HCT116 (cell line): Measurements from ENCODE around the gene LDAH. TPM values are rescaled to one million over a fixed set of nuclear protein-coding genes. Genes with fewer than 3 reads are reported as not detected.
A peak's percentile ranks its signal among the peaks of the same experiment; 100 is the strongest.

Source experiments
- ATAC-seq: fragments of 200-7000 bp; cut with Tn5 transposase; 2 replicates; pipeline ENCODE4 v1.9.1; 2020; ENCODE audit warnings: mild to moderate bottlenecking, moderate library complexity
- BruUV-seq: library from RNA; stranded (reverse); fragments of 400-500 nt; replicated peaks from 2 replicates; lab custom pipeline; 2021; lab: Mats Ljungman, UMichigan
- CTCF ChIA-PET: fragments of 300-600 bp; sonication (Branson Sonifier 250); formaldehyde crosslinking; loops from one replicate; lab custom pipeline; 2021; ENCODE audit warnings: antibody characterized with exemption; lab: Charles Lee
- POLR2A ChIA-PET: fragments of 300-600, 350-600 bp; sonication (Branson Sonifier 250); formaldehyde crosslinking; loops from one replicate; lab custom pipeline; 2021; ENCODE audit warnings: antibody characterized with exemption; lab: Charles Lee
- RAD21 ChIA-PET, 2 experiments: fragments of 300-600 bp; sonication (Branson Sonifier 250); formaldehyde crosslinking; loops; one replicate each; lab custom pipeline; 2023; ENCODE audit warnings: low total read pairs in 2 of 2; ENCODE audit not compliant: uncharacterized antibody in 2 of 2, unreplicated experiment in 2 of 2, low non-redundant PET in 1 of 2; lab: Charles Lee
- DNase-seq: peaks from one replicate; pipeline ENCODE4 v3.0.0-alpha.2; 2010; ENCODE audit warnings: low read depth, low spot score
- H2AFZ ChIP-seq: fragments of 200-600 bp; shearing (Covaris generic), sonication (generic); 2 replicates; pipeline ENCODE4 v1.6.1; 2017; ENCODE audit warnings: low read depth, mixed run types, mixed read lengths, antibody characterized with exemption, low read length; ENCODE audit not compliant: poor library complexity, severe bottlenecking
- H3K27ac ChIP-seq: 2 replicates; pipeline ENCODE4 v1.5.1; 2012; ENCODE audit warnings: low read depth, low read length
- H3K27me3 ChIP-seq: fragments of 200-600 bp; sonication (generic); 2 replicates; pipeline ENCODE4 v1.6.1; 2016; ENCODE audit warnings: mixed run types, low read length, mixed read lengths; ENCODE audit not compliant: insufficient read depth
- H3K36me3 ChIP-seq, 2 experiments: fragments of 200-500 bp in 1 of 2; fragments of 200-600 bp in 1 of 2; sonication (Bioruptor generic) in 1 of 2; sonication (generic) in 1 of 2; 2 replicates each; pipeline versions ENCODE4 v1.5.1 to v1.6.1; 2014 to 2016; ENCODE audit warnings: low read length in 2 of 2, inconsistent platforms in 1 of 2, mixed read lengths in 1 of 2, mixed run types in 1 of 2; ENCODE audit not compliant: insufficient read depth in 2 of 2, control insufficient read depth in 1 of 2
- H3K4me1 ChIP-seq, 2 experiments: fragments of 200-600 bp in 1 of 2; sonication (generic) in 1 of 2; 2 replicates each; pipeline versions ENCODE4 v1.5.1 to v1.6.1; 2012 to 2017; ENCODE audit warnings: low read length in 2 of 2, inconsistent platforms in 1 of 2, mild to moderate bottlenecking in 1 of 2, mixed read lengths in 1 of 2, mixed run types in 1 of 2, moderate library complexity in 1 of 2; ENCODE audit not compliant: insufficient read depth in 2 of 2, control insufficient read depth in 1 of 2
- H3K4me2 ChIP-seq: fragments of 200-600 bp; sonication (generic); 2 replicates; pipeline ENCODE4 v1.6.1; 2017; ENCODE audit warnings: mixed run types, low read length, mixed read lengths
- H3K4me3 ChIP-seq, 2 experiments: fragments of 200-600 bp in 1 of 2; sonication (generic) in 1 of 2; replicated peaks in 1 of 2; 2 replicates each; pipeline ENCODE4 v1.5.1; 2011 to 2016; ENCODE audit warnings: low read length in 2 of 2, control low read depth in 1 of 2, low read depth in 1 of 2, mild to moderate bottlenecking in 1 of 2, mixed read lengths in 1 of 2, mixed run types in 1 of 2
- H3K79me2 ChIP-seq: fragments of 200-600 bp; sonication (generic); 2 replicates; pipeline ENCODE4 v1.6.1; 2017; ENCODE audit warnings: mild to moderate bottlenecking, mixed run types, low read length, moderate library complexity, mixed read lengths; ENCODE audit not compliant: insufficient read depth
- H3K9ac ChIP-seq: fragments of 200-600 bp; sonication (generic); 2 replicates; pipeline ENCODE4 v1.6.1; 2016; ENCODE audit warnings: low read length, mixed read lengths
- H3K9me2 ChIP-seq: fragments of 200-600 bp; sonication (generic), shearing (Covaris generic); 2 replicates; pipeline ENCODE4 v1.6.1; 2017; ENCODE audit warnings: mixed run types, mild to moderate bottlenecking, moderate library complexity; ENCODE audit not compliant: insufficient read depth
- H3K9me3 ChIP-seq, 2 experiments: fragments of 200-500 bp in 1 of 2; fragments of 200-600 bp in 1 of 2; sonication (Bioruptor generic) in 1 of 2; sonication (generic) in 1 of 2; 2 replicates each; pipeline ENCODE4 v1.6.1; 2014 to 2017; ENCODE audit warnings: low read length in 2 of 2, mixed read lengths in 2 of 2, inconsistent platforms in 1 of 2, low read depth in 1 of 2, mild to moderate bottlenecking in 1 of 2, mixed run types in 1 of 2, moderate library complexity in 1 of 2; ENCODE audit not compliant: control insufficient read depth in 1 of 2, insufficient read depth in 1 of 2
- H4K20me1 ChIP-seq: fragments of 200-600 bp; sonication (generic), shearing (Covaris generic); 2 replicates; pipeline ENCODE4 v1.6.1; 2017; ENCODE audit warnings: mixed run types, mild to moderate bottlenecking, moderate library complexity; ENCODE audit not compliant: insufficient read depth
- SP1 ChIP-seq: IDR thresholded peaks from 2 replicates; pipeline ENCODE4 v1.6.1; 2012; ENCODE audit warnings: low read depth
- SRF ChIP-seq: IDR thresholded peaks from 2 replicates; pipeline ENCODE4 v1.6.1; 2012; ENCODE audit warnings: low read depth
- YY1 ChIP-seq: IDR thresholded peaks from 2 replicates; pipeline ENCODE4 v1.6.1; 2011; ENCODE audit warnings: low read length, low read depth, moderate library complexity, mild to moderate bottlenecking; ENCODE audit not compliant: insufficient replicate concordance; ENCODE audit errors: extremely low read depth
- intact Hi-C: fragments of 100-400 bp; cut with micrococcal nuclease; formaldehyde crosslinking; loops from 2 replicates; pipeline ENCODE4 v1.10.0; 2022
- total RNA-seq: library from RNA; stranded (reverse); gene quantifications from one replicate; pipeline ENCODE4 v1.2.1, GENCODE V29; 2021; ENCODE audit not compliant: unreplicated experiment
- TF ChIP-seq, protein P1 (sequence below): IDR thresholded peaks from 2 replicates; pipeline ENCODE4 v1.6.1; 2012; ENCODE audit warnings: low read depth
- TF ChIP-seq, protein P2 (sequence below): IDR thresholded peaks from 2 replicates; pipeline ENCODE4 v1.6.1; 2012

Gene LDAH
- total RNA-seq, 1 experiment from 2014 or later, result 25.7 TPM

DNA sequence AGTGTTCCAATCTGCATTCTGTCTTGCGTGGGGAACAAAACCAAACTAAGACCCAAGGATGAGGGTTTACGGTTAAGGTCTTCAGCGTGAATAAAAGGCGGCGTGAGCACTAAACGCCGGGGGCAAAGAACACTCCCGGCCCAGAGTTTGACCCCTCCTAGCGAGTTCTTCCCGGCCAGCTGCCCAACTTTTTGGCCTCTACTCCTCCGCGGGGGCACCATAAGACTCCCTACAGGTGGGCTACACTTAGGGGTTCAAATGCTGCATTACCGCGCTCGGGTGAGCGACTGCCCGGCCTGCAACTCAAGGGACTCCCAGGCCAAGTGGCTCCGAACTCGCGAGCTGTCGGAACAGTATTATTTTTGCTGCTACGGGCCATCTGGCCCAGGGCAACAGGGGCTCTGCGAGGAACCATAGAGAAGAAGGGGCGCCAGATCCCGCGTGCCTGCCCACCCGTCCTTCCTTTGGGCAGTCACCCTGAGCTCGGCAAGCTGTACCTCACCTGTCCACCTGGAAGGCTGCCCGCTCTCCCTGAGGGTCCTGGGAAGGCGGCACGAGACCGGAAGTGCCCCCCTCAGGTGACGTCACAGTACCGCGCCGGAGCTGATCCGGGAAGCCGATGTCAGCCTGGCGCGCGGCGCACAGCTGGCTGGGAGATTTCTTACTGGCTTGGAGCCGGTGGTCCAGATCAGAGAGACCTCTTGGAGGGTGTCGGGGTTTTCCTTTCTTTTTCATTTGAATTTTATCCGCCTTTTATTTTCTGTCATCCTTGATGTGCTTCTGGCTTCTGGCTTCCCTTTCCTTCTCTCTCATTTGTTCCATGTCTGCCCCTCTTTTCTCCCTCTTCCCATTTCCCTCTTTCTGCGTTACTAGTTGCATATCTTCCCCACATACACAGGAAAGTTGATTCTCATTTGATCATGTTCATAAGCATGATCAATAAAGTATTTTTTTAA is at the start of gene LDAH (continued):
- TF ChIP-seq, protein P1, sequence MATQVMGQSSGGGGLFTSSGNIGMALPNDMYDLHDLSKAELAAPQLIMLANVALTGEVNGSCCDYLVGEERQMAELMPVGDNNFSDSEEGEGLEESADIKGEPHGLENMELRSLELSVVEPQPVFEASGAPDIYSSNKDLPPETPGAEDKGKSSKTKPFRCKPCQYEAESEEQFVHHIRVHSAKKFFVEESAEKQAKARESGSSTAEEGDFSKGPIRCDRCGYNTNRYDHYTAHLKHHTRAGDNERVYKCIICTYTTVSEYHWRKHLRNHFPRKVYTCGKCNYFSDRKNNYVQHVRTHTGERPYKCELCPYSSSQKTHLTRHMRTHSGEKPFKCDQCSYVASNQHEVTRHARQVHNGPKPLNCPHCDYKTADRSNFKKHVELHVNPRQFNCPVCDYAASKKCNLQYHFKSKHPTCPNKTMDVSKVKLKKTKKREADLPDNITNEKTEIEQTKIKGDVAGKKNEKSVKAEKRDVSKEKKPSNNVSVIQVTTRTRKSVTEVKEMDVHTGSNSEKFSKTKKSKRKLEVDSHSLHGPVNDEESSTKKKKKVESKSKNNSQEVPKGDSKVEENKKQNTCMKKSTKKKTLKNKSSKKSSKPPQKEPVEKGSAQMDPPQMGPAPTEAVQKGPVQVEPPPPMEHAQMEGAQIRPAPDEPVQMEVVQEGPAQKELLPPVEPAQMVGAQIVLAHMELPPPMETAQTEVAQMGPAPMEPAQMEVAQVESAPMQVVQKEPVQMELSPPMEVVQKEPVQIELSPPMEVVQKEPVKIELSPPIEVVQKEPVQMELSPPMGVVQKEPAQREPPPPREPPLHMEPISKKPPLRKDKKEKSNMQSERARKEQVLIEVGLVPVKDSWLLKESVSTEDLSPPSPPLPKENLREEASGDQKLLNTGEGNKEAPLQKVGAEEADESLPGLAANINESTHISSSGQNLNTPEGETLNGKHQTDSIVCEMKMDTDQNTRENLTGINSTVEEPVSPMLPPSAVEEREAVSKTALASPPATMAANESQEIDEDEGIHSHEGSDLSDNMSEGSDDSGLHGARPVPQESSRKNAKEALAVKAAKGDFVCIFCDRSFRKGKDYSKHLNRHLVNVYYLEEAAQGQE, result no peak
- TF ChIP-seq YY1, result no peak
- TF ChIP-seq, all 23 proteins: peak for 11

DNA sequence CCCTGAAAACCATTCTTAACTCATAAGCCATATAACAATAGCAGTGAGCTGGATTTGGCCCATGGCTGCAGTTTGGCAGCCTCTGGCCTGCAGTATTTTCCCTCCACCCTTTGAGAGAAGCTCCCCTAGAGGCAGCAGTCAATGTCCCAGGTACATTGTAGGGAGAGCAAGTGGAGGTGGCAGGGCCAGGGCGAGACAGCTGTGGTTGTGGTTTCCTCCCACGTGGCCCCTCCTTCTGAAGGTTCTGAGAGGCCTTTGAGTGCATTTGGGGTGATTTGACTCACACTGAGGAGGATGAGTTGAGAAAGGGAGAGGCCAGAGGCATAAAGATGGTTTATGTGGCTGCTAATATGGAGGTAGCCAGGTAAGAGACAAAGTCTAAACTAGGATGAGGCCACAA is 45.5 kb upstream of the LDAH start:
- H2AFZ ChIP-seq, result no peak overlapping the region
- POLR2A ChIA-PET, result no interaction called here
- intact Hi-C loops, result no loop called here
- BruUV-seq, result no TSS peak
- TF ChIP-seq SP1, result no peak
- TF ChIP-seq, protein P2, sequence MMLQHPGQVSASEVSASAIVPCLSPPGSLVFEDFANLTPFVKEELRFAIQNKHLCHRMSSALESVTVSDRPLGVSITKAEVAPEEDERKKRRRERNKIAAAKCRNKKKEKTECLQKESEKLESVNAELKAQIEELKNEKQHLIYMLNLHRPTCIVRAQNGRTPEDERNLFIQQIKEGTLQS, result no peak
- no peak for TF ChIP-seq SRF
- TF ChIP-seq, all 23 proteins: peak for 0
- H3K4me1 ChIP-seq, result no peaks in the 10 kb centered on the region
- no peaks in the 10 kb centered on the region for H3K79me2 ChIP-seq
- ATAC-seq, result peak; percentile 44; the same call in 1 of the 2 replicates
- no peak overlapping the region for H3K9ac ChIP-seq
- ChIA-PET RAD21 (no interaction called here), CTCF (no interaction called here)
- peaks cover 27% of the 10 kb centered on the region for H3K27me3 ChIP-seq
- no peaks in the 10 kb centered on the region for H3K9me3 ChIP-seq
- no peaks in the 10 kb centered on the region for H3K9me2 ChIP-seq
- H3K27ac ChIP-seq, result no peak overlapping the region
- H3K36me3 ChIP-seq, result no peaks in the 10 kb centered on the region
- H3K4me3 ChIP-seq, result no peak overlapping the region
- H3K4me2 ChIP-seq, result no peak overlapping the region
- no peak for DNase-seq
- H4K20me1 ChIP-seq, result no peaks in the 10 kb centered on the region
